CD14-positive monocyte (primary cell): ENCODE data around the gene LTBP1. TPM values are rescaled to one million over a fixed set of nuclear protein-coding genes. Genes with fewer than 3 reads are reported as not detected.

Experiments
- DNase-seq, 3 donors: peaks; one replicate each; pipeline ENCODE4 v3.0.0-alpha.2; 2011 to 2022
- H2AFZ ChIP-seq: 2 replicates; pipeline ENCODE4 v1.6.0; 2012; ENCODE audit warnings: mild to moderate bottlenecking, low read depth, low read length, inconsistent platforms; ENCODE audit not compliant: insufficient read depth, poor library complexity, severe bottlenecking
- H3K27ac ChIP-seq, 2 donors: 1 replicate in 1 of 2; 2 replicates in 1 of 2; pipeline ENCODE4 v1.5.1; 2012 to 2013; ENCODE audit warnings: low read length in 2 of 2, control low read depth in 1 of 2, inconsistent platforms in 1 of 2, low read depth in 1 of 2, mild to moderate bottlenecking in 1 of 2
- H3K27me3 ChIP-seq, 2 donors: one replicate each; pipeline versions ENCODE4 v1.6.0 to v1.6.1; 2011 to 2013; ENCODE audit warnings: low read length in 2 of 2; ENCODE audit not compliant: control insufficient read depth in 2 of 2, insufficient read depth in 2 of 2
- H3K36me3 ChIP-seq, 2 donors: replicated peaks in 1 of 2; 1 replicate in 1 of 2; 2 replicates in 1 of 2; pipeline versions ENCODE4 v1.5.1 to v1.6.1; 2012 to 2013; ENCODE audit warnings: low read length in 2 of 2, control low read depth in 1 of 2, inconsistent platforms in 1 of 2, mild to moderate bottlenecking in 1 of 2; ENCODE audit not compliant: insufficient read depth in 2 of 2, control insufficient read depth in 1 of 2
- H3K4me1 ChIP-seq, 2 donors: 1 replicate in 1 of 2; 2 replicates in 1 of 2; pipeline versions ENCODE4 v1.5.1 to v1.6.1; 2012 to 2013; ENCODE audit warnings: low read length in 2 of 2, control low read depth in 1 of 2, inconsistent platforms in 1 of 2, mild to moderate bottlenecking in 1 of 2, moderate library complexity in 1 of 2; ENCODE audit not compliant: insufficient read depth in 2 of 2, control insufficient read depth in 1 of 2
- H3K4me2 ChIP-seq: replicated peaks from 2 replicates; pipeline ENCODE3; 2012; ENCODE audit warnings: low read length, moderate library complexity, mild to moderate bottlenecking; ENCODE audit not compliant: poor library complexity, severe bottlenecking; ENCODE audit errors: extremely low read depth
- H3K4me3 ChIP-seq, 3 experiments: fragments of 200-600 bp in 1 of 3; sonication (generic) in 1 of 3; replicated peaks in 1 of 3; 1 replicate in 2 of 3; 2 replicates in 1 of 3; pipeline ENCODE4 v1.5.1; 2011 to 2013; ENCODE audit warnings: low read length in 3 of 3, mild to moderate bottlenecking in 3 of 3, control low read depth in 2 of 3, low read depth in 2 of 3, inconsistent platforms in 1 of 3, moderate library complexity in 1 of 3
- H3K79me2 ChIP-seq: 2 replicates; pipeline ENCODE4 v1.6.0; 2012; ENCODE audit warnings: mild to moderate bottlenecking, control low read depth, inconsistent platforms, low read length, moderate library complexity; ENCODE audit not compliant: insufficient read depth
- H3K9ac ChIP-seq: 2 replicates; pipeline ENCODE4 v1.6.0; 2017; ENCODE audit warnings: low read length, mild to moderate bottlenecking; ENCODE audit not compliant: insufficient read depth, poor library complexity, severe bottlenecking
- H3K9me3 ChIP-seq, 2 donors: replicated peaks in 1 of 2; 1 replicate in 1 of 2; 2 replicates in 1 of 2; pipeline versions ENCODE4 v1.5.1 to v1.6.1; 2012 to 2013; ENCODE audit warnings: low read length in 2 of 2, control low read depth in 1 of 2; ENCODE audit not compliant: control insufficient read depth in 1 of 2, insufficient read depth in 1 of 2
- H4K20me1 ChIP-seq: 2 replicates; pipeline ENCODE4 v1.6.0; 2012; ENCODE audit warnings: mild to moderate bottlenecking, low read length, control low read depth, moderate library complexity; ENCODE audit not compliant: insufficient read depth
- H3K27ac Mint-ChIP-seq, 7 donors: one replicate each; pipeline ENCODE4 v1.8.0; 2020; ENCODE audit warnings: mild to moderate bottlenecking in 7 of 7, mixed read lengths in 7 of 7, moderate library complexity in 6 of 7, inconsistent platforms in 2 of 7
- H3K27me3 Mint-ChIP-seq, 3 donors: one replicate each; pipeline ENCODE4 v1.8.0; 2021 to 2022; ENCODE audit warnings: low read depth in 3 of 3, mild to moderate bottlenecking in 3 of 3, mixed read lengths in 3 of 3, moderate library complexity in 3 of 3, inconsistent platforms in 1 of 3
- H3K36me3 Mint-ChIP-seq, 2 donors: one replicate each; pipeline ENCODE4 v1.8.0; 2020; ENCODE audit warnings: mixed read lengths in 2 of 2, inconsistent platforms in 1 of 2, mild to moderate bottlenecking in 1 of 2
- H3K4me1 Mint-ChIP-seq: one replicate; pipeline ENCODE4 v1.8.0; 2020; ENCODE audit warnings: mild to moderate bottlenecking, mixed read lengths
- H3K4me3 Mint-ChIP-seq, 2 donors: one replicate each; pipeline ENCODE4 v1.8.0; 2020; ENCODE audit warnings: mild to moderate bottlenecking in 2 of 2, mixed read lengths in 2 of 2, moderate library complexity in 1 of 2
- H3K9me3 Mint-ChIP-seq, 7 donors: one replicate each; pipeline ENCODE4 v1.8.0; 2020 to 2022; ENCODE audit warnings: mixed read lengths in 7 of 7, mild to moderate bottlenecking in 6 of 7, moderate library complexity in 6 of 7, inconsistent platforms in 2 of 7
- WGBS: methylation state at CpG from one replicate; pipeline ENCODE4 v1.1.5; 2013; ENCODE audit warnings: missing lambda C conversion rate; ENCODE audit not compliant: insufficient coverage; 5-methylcytosine and 5-hydroxymethylcytosine counted together
- intact Hi-C, 2 donors: fragments of 100-400 bp; cut with micrococcal nuclease; formaldehyde crosslinking; loops; one replicate each; pipeline versions ENCODE4 v1.15.0 to v1.15.1; 2023
- polyA plus RNA-seq, 3 donors: library from polyadenylated mRNA; depleted of rRNA in 1 of 3; unstranded in 2 of 3; stranded (reverse) in 1 of 3; fragments of 300-500 nt in 2 of 3; fragments of >200 nt in 1 of 3; fragmentation: Illumina TruSeq in 2 of 3; gene quantifications; 1 replicate in 2 of 3; 2 replicates in 1 of 3; pipeline ENCODE4 v1.2.3, GENCODE V29; 2012 to 2021
- TF ChIP-seq, protein P1 (sequence below): fragments of 200-600 bp; IDR thresholded peaks from one replicate; pipeline ENCODE4 v1.8.0; 2022; ENCODE audit warnings: antibody characterized with exemption, mild to moderate bottlenecking

Gene LTBP1
- polyA plus RNA-seq, 3 donors = 0.18 to 0.24 TPM; not detected in 1

DNA sequence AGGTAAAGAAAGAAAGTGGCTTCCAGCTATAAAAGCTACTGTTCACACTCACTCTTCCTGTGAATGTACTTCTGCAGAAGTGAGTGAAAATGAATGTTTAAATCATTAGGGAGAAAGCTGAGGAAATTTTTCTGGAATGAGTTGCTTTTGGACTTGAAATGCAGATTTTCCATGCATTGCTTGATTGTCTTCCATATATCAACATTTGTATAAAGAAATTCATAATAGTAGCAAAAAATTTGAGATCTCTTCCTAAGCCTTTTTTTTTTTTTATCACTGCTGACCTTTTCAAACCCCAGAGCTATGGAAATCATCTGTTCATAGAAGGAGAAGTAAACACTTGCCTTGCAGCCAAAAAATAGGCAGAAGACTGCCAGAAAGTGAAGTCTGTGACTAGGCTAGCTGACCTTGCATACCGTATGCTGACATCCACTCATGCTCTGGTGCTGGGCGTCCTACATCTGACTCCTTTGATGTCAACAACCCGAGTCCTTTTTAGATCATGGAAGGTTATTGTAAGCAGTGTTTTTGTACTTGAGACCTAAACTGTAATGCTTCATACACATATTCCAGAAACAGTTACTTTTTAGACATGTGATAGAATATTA lies 375.2 kb downstream of the LTBP1 start:
- H3K4me3 Mint-ChIP-seq = no peak overlapping the region
- H3K36me3 Mint-ChIP-seq = no peaks in the 10 kb centered on the region
- intact Hi-C loops = no loop called here
- H3K27me3 ChIP-seq = no peaks in the 10 kb centered on the region
- H3K4me1 ChIP-seq = no peaks in the 10 kb centered on the region
- no peaks in the 10 kb centered on the region for H3K9me3 Mint-ChIP-seq
- whole genome bisulfite sequencing = no CpG with 5 or more reads among the region's 3 CpGs
- no peak for DNase-seq
- no peaks in the 10 kb centered on the region for H3K36me3 ChIP-seq
- no peak overlapping the region for H3K4me3 ChIP-seq
- no peak overlapping the region for H3K27ac Mint-ChIP-seq
- H3K4me2 ChIP-seq = no peak overlapping the region
- TF ChIP-seq, protein P1, sequence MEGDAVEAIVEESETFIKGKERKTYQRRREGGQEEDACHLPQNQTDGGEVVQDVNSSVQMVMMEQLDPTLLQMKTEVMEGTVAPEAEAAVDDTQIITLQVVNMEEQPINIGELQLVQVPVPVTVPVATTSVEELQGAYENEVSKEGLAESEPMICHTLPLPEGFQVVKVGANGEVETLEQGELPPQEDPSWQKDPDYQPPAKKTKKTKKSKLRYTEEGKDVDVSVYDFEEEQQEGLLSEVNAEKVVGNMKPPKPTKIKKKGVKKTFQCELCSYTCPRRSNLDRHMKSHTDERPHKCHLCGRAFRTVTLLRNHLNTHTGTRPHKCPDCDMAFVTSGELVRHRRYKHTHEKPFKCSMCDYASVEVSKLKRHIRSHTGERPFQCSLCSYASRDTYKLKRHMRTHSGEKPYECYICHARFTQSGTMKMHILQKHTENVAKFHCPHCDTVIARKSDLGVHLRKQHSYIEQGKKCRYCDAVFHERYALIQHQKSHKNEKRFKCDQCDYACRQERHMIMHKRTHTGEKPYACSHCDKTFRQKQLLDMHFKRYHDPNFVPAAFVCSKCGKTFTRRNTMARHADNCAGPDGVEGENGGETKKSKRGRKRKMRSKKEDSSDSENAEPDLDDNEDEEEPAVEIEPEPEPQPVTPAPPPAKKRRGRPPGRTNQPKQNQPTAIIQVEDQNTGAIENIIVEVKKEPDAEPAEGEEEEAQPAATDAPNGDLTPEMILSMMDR = no peak
- H3K9me3 ChIP-seq = no peaks in the 10 kb centered on the region
- H3K9ac ChIP-seq = no peak overlapping the region
- no peaks in the 10 kb centered on the region for H3K79me2 ChIP-seq
- no peaks in the 10 kb centered on the region for H4K20me1 ChIP-seq
- peaks cover 7% of the 10 kb centered on the region for H3K4me1 Mint-ChIP-seq
- peak overlapping the region; percentile 15 for H2AFZ ChIP-seq
- no peak overlapping the region for H3K27ac ChIP-seq
- H3K27me3 Mint-ChIP-seq = peaks cover 0 to 2% (median 0%) of the 10 kb centered on the region in 3 donors

- Histone ChIP-seq H3K9me3 (no peaks in the 10 kb centered on the region), H3K9ac (no peak overlapping the region), H3K27me3 (no peaks in the 10 kb centered on the region), H4K20me1 (no peaks in the 10 kb centered on the region), H3K27ac (no peak overlapping the region), H3K79me2 (no peaks in the 10 kb centered on the region), H3K4me2 (no peak overlapping the region), H3K4me1 (no peaks in the 10 kb centered on the region), H3K36me3 (no peaks in the 10 kb centered on the region), H2AFZ (no peak overlapping the region), H3K4me3 (no peak overlapping the region)
- H3K9me3 Mint-ChIP-seq = no peaks in the 10 kb centered on the region
- H3K4me1 Mint-ChIP-seq = peaks cover 7% of the 10 kb centered on the region
- TF ChIP-seq, protein P1 = no peak
- DNase-seq = no peak
- intact Hi-C loops = no loop called here
- H3K36me3 Mint-ChIP-seq = no peaks in the 10 kb centered on the region
- H3K4me3 Mint-ChIP-seq = no peak overlapping the region
- peaks cover 0 to 2% (median 0%) of the 10 kb centered on the region in 3 donors for H3K27me3 Mint-ChIP-seq
- 0% methylated on average over 1 of the region's 6 CpGs for WGBS
- no peak overlapping the region for H3K27ac Mint-ChIP-seq
Observed at GRCh38 chr2:33322612-33323011, 375.9 kb downstream of the LTBP1 start.
